LHCN-M2 (cell line): ENCODE measurements around the gene GALK1. TPM values are rescaled to one million over a fixed set of nuclear protein-coding genes. Genes with fewer than 3 reads are reported as not detected.

Experiments used
- DNase-seq: peaks from one replicate; pipeline ENCODE4 v3.0.0-alpha.2; 2012; ENCODE audit warnings: low read depth
- total RNA-seq: library from RNA; depleted of rRNA; stranded (reverse); fragments of >200 nt; gene quantifications from 2 replicates; pipeline ENCODE4 v1.2.3, GENCODE V29; 2014; rRNA removed

GALK1 gene
- total RNA-seq, 1 experiment from 2014 or later, result 65.4 TPM

DNA sequence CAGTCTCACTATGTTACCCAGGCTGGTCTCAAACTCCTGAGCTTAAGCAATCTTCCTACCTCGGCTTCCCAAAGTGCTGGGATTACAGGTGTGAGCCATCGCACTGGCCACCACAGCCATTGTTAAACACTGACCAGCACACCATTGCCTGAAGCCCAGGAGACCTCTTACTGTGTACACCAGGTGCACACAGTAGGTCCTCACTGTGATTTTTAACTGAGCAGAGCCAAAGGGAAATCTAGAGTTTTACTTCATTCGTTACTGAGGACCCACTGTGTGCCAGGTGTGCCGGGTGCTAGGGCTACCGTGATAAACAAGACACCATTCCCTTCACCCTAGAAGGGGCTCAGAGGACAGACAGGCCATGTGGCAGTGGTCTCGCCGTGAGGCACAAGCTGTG is 39.5 kb downstream of the GALK1 start:
- no peak for DNase-seq

- no peak for DNase-seq
These were observed 40.7 kb downstream of the GALK1 start for GRCh38 chr17:75724016-75725003.

GRCh38 chr17:75723171-75723930 is 41.6 kb downstream of the GALK1 start:
- no peak for DNase-seq

- no peak for DNase-seq
These were observed 42.4 kb downstream of the GALK1 start for GRCh38 chr17:75722542-75723095.

DNA sequence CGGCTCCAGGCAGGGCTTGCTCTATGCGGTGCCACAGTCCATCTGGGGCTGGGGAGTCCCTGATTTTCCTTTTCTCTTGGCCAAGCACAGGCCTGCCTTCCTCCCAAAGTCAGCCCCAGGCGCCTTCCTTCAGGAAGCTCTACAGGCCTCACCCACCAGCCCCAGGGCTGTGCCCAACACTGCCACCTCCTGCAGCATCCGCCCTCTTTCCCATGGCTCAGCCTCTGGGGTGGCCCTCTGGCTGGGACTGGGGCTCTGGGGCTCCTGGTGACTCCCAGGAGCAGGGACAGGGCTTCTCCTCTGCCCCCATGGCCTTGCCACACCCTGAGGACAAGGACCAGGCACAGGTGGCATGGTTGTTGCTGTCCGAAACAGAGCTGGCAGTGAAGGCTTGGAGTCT is 42.9 kb downstream of the GALK1 start:
- DNase-seq, result no peak

DNA sequence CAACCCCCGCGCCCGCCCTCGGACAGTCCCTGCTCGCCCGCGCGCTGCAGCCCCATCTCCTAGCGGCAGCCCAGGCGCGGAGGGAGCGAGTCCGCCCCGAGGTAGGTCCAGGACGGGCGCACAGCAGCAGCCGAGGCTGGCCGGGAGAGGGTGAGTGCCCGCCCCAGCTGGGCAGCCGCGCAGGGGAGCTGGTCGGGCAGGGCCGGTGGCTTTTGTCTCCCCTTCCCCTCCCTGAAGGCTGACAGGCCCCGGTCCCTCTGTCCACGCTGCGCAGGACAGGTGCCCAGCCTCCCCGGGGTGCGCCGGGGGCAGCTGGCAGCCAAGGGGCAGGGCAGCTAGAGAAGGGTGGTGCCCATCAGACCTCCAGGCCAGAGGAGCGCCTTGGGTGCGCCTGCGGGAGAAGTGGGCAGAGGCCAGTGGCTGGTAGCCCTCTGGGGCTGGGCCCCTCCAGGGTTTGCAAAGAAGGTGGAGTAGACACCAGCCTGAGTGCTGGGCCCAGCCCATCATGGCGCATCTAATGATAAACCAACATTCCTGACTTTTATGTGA is 43.5 kb downstream of the GALK1 start:
- no peak for DNase-seq

- no peak for DNase-seq
These were observed 44.1 kb downstream of the GALK1 start, which contains the start of gene ITGB4 for GRCh38 chr17:75720656-75721462. Gene ITGB4, plus strand, starts transcription at chr17:75721459. Its CDS starts 3,245 bp downstream, at chr17:75724704.

DNA sequence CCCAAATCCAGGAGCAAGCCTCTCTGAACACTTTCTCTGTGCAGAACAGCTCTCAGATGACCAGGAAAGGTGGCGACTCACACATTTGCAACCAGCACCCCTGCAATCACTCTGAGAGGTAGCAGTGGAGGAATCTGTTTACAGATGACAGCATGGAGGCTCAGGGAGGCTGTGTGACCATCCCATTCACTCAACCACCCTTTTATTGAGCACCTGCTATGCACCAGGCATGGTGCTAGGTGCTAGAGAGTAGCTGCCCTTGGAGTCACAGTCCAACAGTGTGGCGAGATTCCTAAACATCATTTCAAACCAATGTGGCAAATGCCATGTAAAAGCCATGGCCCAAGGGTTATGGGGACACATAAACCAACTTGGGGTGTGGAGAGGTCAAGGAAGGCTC is 45.3 kb downstream of the GALK1 start:
- DNase-seq, result no peak

DNA sequence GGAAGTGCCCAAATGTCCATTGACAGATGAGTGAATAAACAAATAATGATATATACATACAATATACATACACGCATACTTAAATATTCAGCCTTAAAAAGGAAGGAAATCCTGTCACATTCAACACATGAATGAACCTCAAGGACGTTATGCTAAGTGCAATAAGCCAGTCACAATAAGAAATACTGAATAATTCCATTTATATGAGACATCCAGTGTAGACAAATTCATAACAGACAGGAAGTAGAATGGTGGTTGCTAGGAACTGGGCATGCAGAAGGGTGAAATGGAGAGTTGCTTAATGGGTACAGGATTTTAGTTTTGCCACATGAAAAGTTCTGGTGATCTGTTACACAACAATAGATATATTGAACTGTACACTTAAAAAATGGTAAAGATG is 52.5 kb downstream of the GALK1 start:
- no peak for DNase-seq

Other genes with a start within 250 kb of the GALK1 start
- 7.7 and 9.2 TPM in 2 replicates for gene CASKIN2, start 249.7 kb downstream of the GALK1 start, total RNA-seq
- gene TSEN54, start 248.7 kb downstream of the GALK1 start, total RNA-seq, result 22.8 and 33.7 TPM in 2 replicates
- 0.06 and 1.0 TPM in 2 replicates for gene LLGL2, start 239.5 kb downstream of the GALK1 start, total RNA-seq
- gene MYO15B, start 177.4 kb downstream of the GALK1 start, total RNA-seq, result under 0.01 and 0.06 TPM in 2 replicates
- gene SMIM5, start 131.8 kb downstream of the GALK1 start, total RNA-seq, result 0.17 and 0.90 TPM in 2 replicates
- 14.5 and 31.3 TPM in 2 replicates for gene RECQL5, start 98.0 kb downstream of the GALK1 start, total RNA-seq
- gene SAP30BP, start 97.9 kb downstream of the GALK1 start, total RNA-seq, result 58.4 and 63.3 TPM in 2 replicates
- gene ITGB4, start 43.7 kb downstream of the GALK1 start, total RNA-seq, result 0.17 and 5.5 TPM in 2 replicates
- gene UNK, start 19.6 kb upstream of the GALK1 start, total RNA-seq, result 18.8 and 32.5 TPM in 2 replicates
- 0.69 and 0.71 TPM in 2 replicates for gene UNC13D, start 79.2 kb upstream of the GALK1 start, total RNA-seq
- 27.6 and 33.3 TPM in 2 replicates for gene WBP2, start 90.1 kb upstream of the GALK1 start, total RNA-seq
- 11.8 and 11.9 TPM in 2 replicates for gene TRIM47, start 113.4 kb upstream of the GALK1 start, total RNA-seq
- 29.6 and 32.5 TPM in 2 replicates for gene TRIM65, start 131.8 kb upstream of the GALK1 start, total RNA-seq
- gene MRPL38, start 139.7 kb upstream of the GALK1 start, total RNA-seq, result 28.7 and 37.1 TPM in 2 replicates
- gene FBF1, start 175.8 kb upstream of the GALK1 start, total RNA-seq, result 19.7 and 20.7 TPM in 2 replicates
- gene ACOX1, start 214.0 kb upstream of the GALK1 start, total RNA-seq, result 30.5 and 36.2 TPM in 2 replicates
- 16.7 and 18.5 TPM in 2 replicates for gene TEN1, start 214.0 kb upstream of the GALK1 start, total RNA-seq
- 2.9 and 3.8 TPM in 2 replicates for gene CDK3, start 235.7 kb upstream of the GALK1 start, total RNA-seq